ENCODE results near the gene CLIC4.

- no peak for TF ChIP-seq CTCF (conservative IDR thresholded peaks at IDR 0.05; ENCODE audit: low read length)
- no peak for TF ChIP-seq EZH2phosphoT487 (IDR thresholded peaks at IDR 0.05; ENCODE audit: borderline replicate concordance)
Observed at GRCh38 chr1:24749886-24750285, 4.6 kb downstream of the CLIC4 start.
